Measurements from ENCODE around the gene SH3BP5L. TPM values are rescaled to one million over a fixed set of nuclear protein-coding genes. Genes with fewer than 3 reads are reported as not detected.

The SH3BP5L gene
- total and polyA plus RNA-seq, 2 of the 4 experiments (the other 2 are of a cell fraction) = 23.3 to 35.9 TPM

DNA sequence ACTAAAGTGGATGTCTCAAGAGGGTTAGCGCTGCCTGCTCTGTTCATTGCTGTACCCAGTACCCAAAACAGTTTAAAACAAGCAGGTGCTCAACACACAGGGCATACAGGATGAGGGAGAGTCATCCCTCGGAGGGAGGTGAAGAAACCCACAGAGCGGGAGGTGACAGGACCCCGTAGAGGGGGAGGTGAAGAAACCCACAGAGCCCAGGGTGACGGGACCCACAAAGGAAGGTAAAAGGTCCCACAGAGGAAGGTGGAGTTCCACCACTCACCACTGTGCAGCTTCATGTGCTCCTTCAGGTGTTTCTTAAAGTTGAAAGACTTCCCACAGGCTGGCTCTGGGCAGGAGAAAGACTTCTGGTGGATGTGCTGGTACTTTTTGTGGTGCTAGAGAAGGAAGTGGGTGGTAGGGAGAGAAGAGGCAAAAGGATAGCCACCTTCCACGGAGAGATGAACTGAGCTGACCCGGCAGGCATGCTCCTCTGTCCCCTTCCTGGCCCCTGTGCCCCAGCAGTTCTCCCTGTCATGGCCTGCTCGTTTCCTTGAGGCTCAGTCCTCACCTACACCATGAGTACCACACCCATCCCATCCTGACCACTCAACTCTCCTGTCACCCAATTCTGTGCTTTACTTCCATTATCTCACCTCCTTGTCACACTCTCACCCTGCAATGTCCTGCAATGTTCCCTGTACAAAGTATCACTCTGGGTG is 28.1 kb upstream of the SH3BP5L start:
- no peak overlapping the region for H2BK5ac ChIP-seq (ENCODE audit: low read depth, low read length, poor library complexity, severe bottlenecking)
- no peak overlapping the region for H2BK15ac ChIP-seq (ENCODE audit: low read depth, low read length)
- H3K9me3 ChIP-seq (ENCODE audit: control insufficient read depth, insufficient read depth, low read length) = no peaks in the 10 kb centered on the region
- H2AFZ ChIP-seq (replicated peaks; ENCODE audit: low read length, poor library complexity) = no peak overlapping the region
- no peak for DNase-seq
- H4K8ac ChIP-seq (ENCODE audit: low read depth in 2 of 2, low read length in 2 of 2) = no peak overlapping the region
- no peak overlapping the region for H3K4ac ChIP-seq (ENCODE audit: low read depth, low read length)
- H3K9ac ChIP-seq (ENCODE audit: low read depth, low read length) = no peak overlapping the region
- H3K14ac ChIP-seq (replicated peaks; ENCODE audit: low read depth, low read length) = no peak overlapping the region
- H3K4me3 ChIP-seq (ENCODE audit: insufficient read depth, low read depth, low read length) = no peak overlapping the region
- no TSS peak for BruUV-seq (replicated peaks)
- no peak overlapping the region for H2BK120ac ChIP-seq (ENCODE audit: low read depth, low read length)
- no peak overlapping the region for H4K91ac ChIP-seq (ENCODE audit: insufficient read depth, low read depth, low read length)
- no peak overlapping the region for H4K5ac ChIP-seq (ENCODE audit: low read depth, low read length)
- 95% methylated on average over 4 of the region's 8 CpGs; no CpG with 5 or more reads in 1 of the 2 experiments for whole genome bisulfite sequencing, 2 experiments (ENCODE audit: extremely low coverage in 2 of 2, insufficient read length in 1 of 2)
- H2BK20ac ChIP-seq (ENCODE audit: low read depth, low read length) = no peak overlapping the region
- peaks cover 23 to 38% of the 10 kb centered on the region in 2 experiments for H3K79me1 ChIP-seq (ENCODE audit: low read depth in 1 of 2, low read length in 2 of 2)
- no peak overlapping the region for H2AK5ac ChIP-seq (ENCODE audit: low read depth, low read length)
- H4K20me1 ChIP-seq (ENCODE audit: insufficient read depth, low read length) = no peaks in the 10 kb centered on the region; the same call in 1 of the 2 replicates
- dilution Hi-C loops (cut with HindIII; ENCODE audit: low sequenced_read_pairs, unreplicated experiment) (no loop called here), intact Hi-C loops (cut with micrococcal nuclease) (no loop called here), in situ Hi-C loops (cut with MboI; ENCODE audit: low sequenced_read_pairs) (no loop called here)
- no peak overlapping the region for H2AK9ac ChIP-seq (replicated peaks; ENCODE audit: low read depth, low read length, poor library complexity)
- H3K36me3 ChIP-seq (ENCODE audit: control insufficient read depth, insufficient read depth, low read length) = peaks cover 39% of the 10 kb centered on the region
- ATAC-seq (ENCODE audit: low read depth) = no peak
- peaks cover 18% of the 10 kb centered on the region; the same call in 1 of the 2 replicates for H3K9me1 ChIP-seq (ENCODE audit: insufficient read depth, low read length)
- no peak overlapping the region for H3K4me2 ChIP-seq (ENCODE audit: low read depth, low read length)
- POLR2A ChIA-PET (ENCODE audit: unreplicated experiment) = no interaction called here
- H3K27me3 ChIP-seq (ENCODE audit: control insufficient read depth, insufficient read depth, low read length) = no peaks in the 10 kb centered on the region
- H3K27ac ChIP-seq (ENCODE audit: insufficient read depth, low read length) = no peak overlapping the region
- no peak overlapping the region for H3K56ac ChIP-seq (ENCODE audit: extremely low read depth, insufficient read depth, low read length)
- no peak overlapping the region for H3K18ac ChIP-seq (ENCODE audit: low read depth, low read length)
- peaks cover 11% of the 10 kb centered on the region for H3K4me1 ChIP-seq (ENCODE audit: control insufficient read depth, insufficient read depth, low read length)
- CTCF ChIA-PET = no interaction called here
- TF ChIP-seq CEBPB (IDR thresholded peaks at IDR 0.05; ENCODE audit: low read depth, low read length) (no peak), RCOR1 (IDR thresholded peaks at IDR 0.05; ENCODE audit: insufficient replicate concordance, low read length) (no peak), MXI1 (IDR thresholded peaks at IDR 0.05; ENCODE audit: borderline replicate concordance, low read depth, low read length) (no peak), MAFK (IDR thresholded peaks at IDR 0.05; ENCODE audit: low read depth, low read length) (no peak), RAD21 (IDR thresholded peaks at IDR 0.05; ENCODE audit: low read length) (no peak), BHLHE40 (IDR thresholded peaks at IDR 0.05; ENCODE audit: low read depth, low read length) (no peak), POLR2A (IDR thresholded peaks at IDR 0.05; ENCODE audit: low read depth, low read length) (no peak), RFX5 (IDR thresholded peaks at IDR 0.05; ENCODE audit: low read depth, low read length) (no peak), SMC3 (IDR thresholded peaks at IDR 0.05; ENCODE audit: low read depth, low read length) (no peak), CHD1 (IDR thresholded peaks at IDR 0.05; ENCODE audit: low read depth, low read length) (no peak), MAZ (IDR thresholded peaks at IDR 0.05; ENCODE audit: borderline replicate concordance, low read depth, low read length) (no peak), FOS (IDR thresholded peaks at IDR 0.05; ENCODE audit: low read depth, low read length) (no peak), NFE2L2 (IDR thresholded peaks at IDR 0.05; ENCODE audit: low read depth, low read length) (no peak)
- TF ChIP-seq, protein P1, sequence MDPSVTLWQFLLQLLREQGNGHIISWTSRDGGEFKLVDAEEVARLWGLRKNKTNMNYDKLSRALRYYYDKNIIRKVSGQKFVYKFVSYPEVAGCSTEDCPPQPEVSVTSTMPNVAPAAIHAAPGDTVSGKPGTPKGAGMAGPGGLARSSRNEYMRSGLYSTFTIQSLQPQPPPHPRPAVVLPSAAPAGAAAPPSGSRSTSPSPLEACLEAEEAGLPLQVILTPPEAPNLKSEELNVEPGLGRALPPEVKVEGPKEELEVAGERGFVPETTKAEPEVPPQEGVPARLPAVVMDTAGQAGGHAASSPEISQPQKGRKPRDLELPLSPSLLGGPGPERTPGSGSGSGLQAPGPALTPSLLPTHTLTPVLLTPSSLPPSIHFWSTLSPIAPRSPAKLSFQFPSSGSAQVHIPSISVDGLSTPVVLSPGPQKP (IDR thresholded peaks at IDR 0.05; ENCODE audit: borderline replicate concordance, low read depth, low read length) = no peak
- TF ChIP-seq, protein P2, sequence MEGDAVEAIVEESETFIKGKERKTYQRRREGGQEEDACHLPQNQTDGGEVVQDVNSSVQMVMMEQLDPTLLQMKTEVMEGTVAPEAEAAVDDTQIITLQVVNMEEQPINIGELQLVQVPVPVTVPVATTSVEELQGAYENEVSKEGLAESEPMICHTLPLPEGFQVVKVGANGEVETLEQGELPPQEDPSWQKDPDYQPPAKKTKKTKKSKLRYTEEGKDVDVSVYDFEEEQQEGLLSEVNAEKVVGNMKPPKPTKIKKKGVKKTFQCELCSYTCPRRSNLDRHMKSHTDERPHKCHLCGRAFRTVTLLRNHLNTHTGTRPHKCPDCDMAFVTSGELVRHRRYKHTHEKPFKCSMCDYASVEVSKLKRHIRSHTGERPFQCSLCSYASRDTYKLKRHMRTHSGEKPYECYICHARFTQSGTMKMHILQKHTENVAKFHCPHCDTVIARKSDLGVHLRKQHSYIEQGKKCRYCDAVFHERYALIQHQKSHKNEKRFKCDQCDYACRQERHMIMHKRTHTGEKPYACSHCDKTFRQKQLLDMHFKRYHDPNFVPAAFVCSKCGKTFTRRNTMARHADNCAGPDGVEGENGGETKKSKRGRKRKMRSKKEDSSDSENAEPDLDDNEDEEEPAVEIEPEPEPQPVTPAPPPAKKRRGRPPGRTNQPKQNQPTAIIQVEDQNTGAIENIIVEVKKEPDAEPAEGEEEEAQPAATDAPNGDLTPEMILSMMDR (conservative IDR thresholded peaks at IDR 0.05; ENCODE audit: low read depth, low read length) = no peak
- TF ChIP-seq, protein P3, sequence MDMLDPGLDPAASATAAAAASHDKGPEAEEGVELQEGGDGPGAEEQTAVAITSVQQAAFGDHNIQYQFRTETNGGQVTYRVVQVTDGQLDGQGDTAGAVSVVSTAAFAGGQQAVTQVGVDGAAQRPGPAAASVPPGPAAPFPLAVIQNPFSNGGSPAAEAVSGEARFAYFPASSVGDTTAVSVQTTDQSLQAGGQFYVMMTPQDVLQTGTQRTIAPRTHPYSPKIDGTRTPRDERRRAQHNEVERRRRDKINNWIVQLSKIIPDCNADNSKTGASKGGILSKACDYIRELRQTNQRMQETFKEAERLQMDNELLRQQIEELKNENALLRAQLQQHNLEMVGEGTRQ (IDR thresholded peaks at IDR 0.05; ENCODE audit: low read depth, low read length) = no peak
- no peak overlapping the region for H3K23ac ChIP-seq (ENCODE audit: low read depth, low read length)

All from IMR-90 (cell line).